HG03469 (cell line): Measurements from ENCODE around the gene NAA25.
"Not testable (repeated sequence)": the region's sequence is repeated elsewhere in the genome, so short reads cannot be mapped to it uniquely, and the experiment has no call there.

Source experiments
- ATAC-seq: cut with Tn5 transposase; IDR thresholded peaks from one replicate; pipeline ENCODE4 v1.9.1; 2021; ENCODE audit warnings: mild to moderate bottlenecking, moderate library complexity, moderate number of reproducible peaks; ENCODE audit not compliant: unreplicated experiment

Gene NAA25

DNA sequence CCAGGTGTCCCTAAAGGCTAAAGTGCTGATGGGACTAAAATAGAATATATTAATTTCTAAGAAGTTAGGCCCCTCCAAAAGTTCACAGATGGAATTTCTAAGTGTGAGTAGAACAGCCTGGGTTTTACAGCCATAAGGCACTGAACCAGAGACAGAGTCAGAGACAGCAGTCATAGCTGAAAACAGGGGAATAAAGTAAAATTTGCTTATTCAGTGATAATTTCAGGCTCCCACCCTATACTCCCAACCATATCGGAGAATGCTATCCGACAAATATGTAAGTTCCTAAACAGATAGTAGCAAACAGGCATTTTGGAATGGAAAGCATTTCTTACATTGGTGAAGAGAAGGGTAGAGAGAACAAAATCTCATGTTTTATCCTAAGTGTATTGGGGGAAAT lies 45.3 kb downstream of the NAA25 start:
- ATAC-seq: no peak

- no peak for ATAC-seq
These were observed 47.4 kb downstream of the NAA25 start for GRCh38 chr12:112061137-112061536.

GRCh38 chr12:112049351-112049750 lies 59.2 kb downstream of the NAA25 start:
- no peak for ATAC-seq

GRCh38 chr12:112046003-112046402 lies 62.6 kb downstream of the NAA25 start:
- no peak for ATAC-seq

DNA sequence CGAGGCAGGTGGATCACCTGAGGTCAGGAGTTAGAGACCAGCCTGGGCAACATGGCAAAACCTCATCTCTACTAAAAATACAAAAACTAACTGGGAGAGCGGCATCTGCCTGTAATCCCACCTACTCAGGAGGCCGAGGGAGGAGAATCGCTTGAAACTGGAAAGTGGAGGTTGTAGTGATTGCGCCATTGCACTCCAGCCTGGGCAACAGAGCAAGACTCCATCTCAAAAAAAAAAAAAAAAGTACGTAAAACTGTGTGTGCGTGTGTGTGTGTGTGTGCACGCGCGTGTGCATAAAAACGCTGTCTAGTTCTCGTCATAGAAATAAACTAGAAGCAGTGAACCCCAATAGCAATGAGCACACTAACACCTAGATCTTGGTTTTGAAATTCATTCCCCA lies 72.0 kb downstream of the NAA25 start:
- not testable (repeated sequence) for ATAC-seq

GRCh38 chr12:112035219-112035785 lies 73.3 kb downstream of the NAA25 start:
- ATAC-seq: no peak

DNA sequence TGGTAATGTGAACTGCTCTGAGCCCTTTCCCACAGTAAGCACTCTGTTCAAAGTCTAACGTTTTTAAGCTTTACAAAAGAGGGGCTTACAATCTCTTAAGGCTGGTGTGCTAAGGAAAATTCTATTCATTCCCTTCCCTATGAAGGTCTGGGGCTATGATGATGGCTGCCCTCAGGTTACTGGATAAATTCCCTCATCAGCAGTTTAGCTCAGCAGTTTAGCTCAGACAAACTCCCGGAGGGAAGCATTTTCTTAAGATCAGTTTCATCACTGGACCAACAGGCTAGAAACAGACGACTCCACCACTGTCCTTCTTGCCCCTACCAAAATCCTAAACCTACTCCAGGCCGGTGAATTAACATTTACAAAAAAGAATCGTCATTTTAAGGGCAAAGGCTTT lies 76.3 kb downstream of the NAA25 start:
- no peak for ATAC-seq

DNA sequence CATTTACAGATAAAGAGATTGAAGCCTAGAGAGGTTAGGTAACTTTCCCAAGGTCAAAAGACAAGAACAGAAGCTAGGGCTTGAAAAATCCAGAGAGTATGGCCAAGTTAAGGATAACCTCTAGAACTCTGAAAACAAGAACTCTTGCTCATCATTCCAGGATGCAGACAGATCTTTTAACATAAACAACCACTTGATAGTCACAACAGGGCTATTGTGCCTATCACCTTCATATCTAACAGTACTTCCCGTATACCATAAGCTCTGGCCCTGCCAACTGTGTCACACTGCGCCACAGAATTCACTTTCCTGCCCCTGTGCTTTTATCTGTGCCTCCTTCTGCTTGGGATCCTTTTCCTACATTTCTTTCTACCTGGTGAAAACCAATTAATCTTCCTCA lies 77.1 kb downstream of the NAA25 start:
- ATAC-seq: no peak

GRCh38 chr12:112029301-112029700 lies 79.3 kb downstream of the NAA25 start:
- no peak for ATAC-seq

GRCh38 chr12:112025808-112026375 lies 82.7 kb downstream of the NAA25 start:
- no peak for ATAC-seq

- no peak for ATAC-seq
These were observed 84.7 kb downstream of the NAA25 start for GRCh38 chr12:112023759-112024396.

- no peak for ATAC-seq
These were observed 86.2 kb downstream of the NAA25 start for GRCh38 chr12:112022241-112023016.

DNA sequence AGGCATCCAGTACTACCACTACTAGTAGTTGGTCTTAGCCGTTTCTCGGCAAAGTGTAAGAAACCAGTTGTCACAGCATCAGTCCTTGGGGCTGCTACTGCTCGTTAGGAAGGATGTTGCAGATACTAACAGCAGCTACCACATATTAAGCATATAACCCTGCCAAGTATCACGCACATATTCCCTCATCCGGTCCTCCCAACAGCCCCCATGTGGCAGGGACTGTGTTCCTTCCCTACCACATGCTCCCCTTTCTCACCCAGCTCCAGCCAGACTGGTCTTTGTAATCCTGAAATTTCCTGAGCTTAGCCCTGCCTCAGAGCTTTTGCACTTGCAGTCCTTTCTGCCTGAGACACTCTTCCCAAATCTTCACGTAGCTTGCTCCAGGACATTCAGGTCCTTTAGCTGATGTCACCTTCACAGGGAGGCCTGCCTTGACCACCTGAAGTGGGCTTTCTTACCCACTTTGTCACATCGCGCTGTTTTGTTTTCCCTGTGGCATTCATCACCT lies 87.6 kb downstream of the NAA25 start:
- no peak for ATAC-seq

- no peak for ATAC-seq
These were observed 89.9 kb downstream of the NAA25 start for GRCh38 chr12:112018571-112019237.

GRCh38 chr12:112017041-112017440 lies 91.5 kb downstream of the NAA25 start:
- no peak for ATAC-seq

GRCh38 chr12:112015938-112016337 lies 92.6 kb downstream of the NAA25 start:
- ATAC-seq: no peak

DNA sequence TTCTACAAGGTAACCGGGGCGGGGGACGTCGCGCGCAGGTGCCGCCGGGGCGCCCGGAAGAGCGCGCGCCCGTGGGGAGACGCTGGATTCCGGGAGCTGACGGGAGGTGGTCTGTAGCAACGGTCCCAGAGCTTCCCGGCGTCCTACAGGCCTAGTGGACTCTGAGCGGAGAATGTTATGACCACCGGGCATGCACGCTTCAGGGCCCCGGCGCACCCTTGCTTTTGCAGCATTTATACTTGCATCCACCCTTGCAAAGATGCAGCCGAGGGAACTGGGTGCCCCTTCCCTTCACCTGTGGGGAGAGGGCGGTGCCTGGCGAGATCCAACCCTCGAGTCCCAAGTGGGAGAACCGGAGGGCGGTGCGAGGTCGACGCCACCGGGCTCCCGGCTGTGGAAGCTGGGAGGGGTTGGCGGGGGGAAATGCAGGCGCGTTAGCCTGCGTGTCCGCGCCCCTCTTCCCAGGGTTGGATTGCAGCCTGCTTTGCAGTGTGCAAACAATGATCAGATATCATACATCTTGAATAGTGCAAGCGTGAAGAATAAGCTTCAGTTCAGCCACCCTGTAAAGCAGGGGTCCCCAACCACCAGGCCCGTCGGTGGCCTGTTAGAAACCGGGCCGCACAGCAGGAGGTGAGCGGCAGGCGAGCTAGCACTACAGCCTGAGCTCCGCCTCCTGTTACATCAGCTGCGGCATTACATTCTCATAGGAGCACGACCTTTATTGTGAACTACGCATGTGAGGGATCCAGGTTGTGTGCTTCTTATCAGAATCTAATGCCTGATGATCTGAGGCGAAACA lies 94.8 kb downstream of the NAA25 start:
- ATAC-seq: no peak

DNA sequence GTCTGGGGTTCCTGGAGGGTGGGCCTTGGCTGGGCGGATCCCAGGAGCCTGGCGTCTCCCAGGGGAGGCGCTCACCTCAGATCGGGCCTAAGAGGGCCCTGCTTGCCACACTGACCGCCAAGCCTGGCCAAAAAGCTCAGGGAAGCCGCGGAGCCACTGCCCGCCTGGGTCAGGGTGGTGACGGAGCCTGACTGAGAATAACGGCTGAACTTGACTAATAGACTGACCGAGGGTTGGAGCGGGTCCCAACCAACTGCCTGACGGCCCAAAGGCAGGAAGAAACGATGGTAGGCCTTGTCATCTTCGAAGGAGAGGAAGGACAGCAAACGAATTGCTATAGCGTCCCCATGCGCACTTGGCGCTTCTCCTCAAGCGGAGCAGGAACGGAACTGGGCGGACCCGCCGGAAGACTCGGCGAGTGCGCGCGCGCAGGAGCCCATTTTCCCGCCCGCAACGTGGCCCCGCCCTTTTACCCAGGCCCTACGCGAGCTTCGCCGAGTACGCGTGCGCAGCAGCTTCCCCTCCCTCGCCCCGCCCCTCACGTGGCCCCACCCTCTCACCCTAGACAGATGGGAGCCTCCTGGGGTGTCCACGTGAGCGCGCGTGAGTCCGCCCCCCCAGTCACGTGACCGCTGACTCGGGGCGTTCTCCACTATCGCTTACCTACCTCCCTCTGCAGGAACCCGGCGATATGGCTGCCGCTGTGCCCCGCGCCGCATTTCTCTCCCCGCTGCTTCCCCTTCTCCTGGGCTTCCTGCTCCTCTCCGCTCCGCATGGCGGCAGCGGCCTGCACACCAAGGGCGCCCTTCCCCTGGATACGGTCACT lies 95.6 kb downstream of the NAA25 start, which contains the start of the genes ERP29 and TMEM116:
Gene ERP29, plus strand, starts transcription at position 652 of the 826 bp plus-strand sequence. Its CDS starts 40 bp downstream, at position 692.
Gene TMEM116, minus strand, starts transcription at position 391 of the 826 bp plus-strand sequence. CDS start 7,895 bp downstream, outside the sequence.
- ATAC-seq: peak; percentile 47

GRCh38 chr12:112011685-112012084 lies 96.9 kb downstream of the NAA25 start:
- no peak for ATAC-seq
